Glomerular visceral epithelial cell (primary cell): ENCODE data around the gene NBEAL2.
"Not testable (repeated sequence)": the region's sequence is repeated elsewhere in the genome, so short reads cannot be mapped to it uniquely, and the experiment has no call there.

Experiments
- DNase-seq: peaks from one replicate; pipeline ENCODE4 v3.0.0-alpha.2; 2016; ENCODE audit errors: extremely low spot score

The NBEAL2 gene

DNA sequence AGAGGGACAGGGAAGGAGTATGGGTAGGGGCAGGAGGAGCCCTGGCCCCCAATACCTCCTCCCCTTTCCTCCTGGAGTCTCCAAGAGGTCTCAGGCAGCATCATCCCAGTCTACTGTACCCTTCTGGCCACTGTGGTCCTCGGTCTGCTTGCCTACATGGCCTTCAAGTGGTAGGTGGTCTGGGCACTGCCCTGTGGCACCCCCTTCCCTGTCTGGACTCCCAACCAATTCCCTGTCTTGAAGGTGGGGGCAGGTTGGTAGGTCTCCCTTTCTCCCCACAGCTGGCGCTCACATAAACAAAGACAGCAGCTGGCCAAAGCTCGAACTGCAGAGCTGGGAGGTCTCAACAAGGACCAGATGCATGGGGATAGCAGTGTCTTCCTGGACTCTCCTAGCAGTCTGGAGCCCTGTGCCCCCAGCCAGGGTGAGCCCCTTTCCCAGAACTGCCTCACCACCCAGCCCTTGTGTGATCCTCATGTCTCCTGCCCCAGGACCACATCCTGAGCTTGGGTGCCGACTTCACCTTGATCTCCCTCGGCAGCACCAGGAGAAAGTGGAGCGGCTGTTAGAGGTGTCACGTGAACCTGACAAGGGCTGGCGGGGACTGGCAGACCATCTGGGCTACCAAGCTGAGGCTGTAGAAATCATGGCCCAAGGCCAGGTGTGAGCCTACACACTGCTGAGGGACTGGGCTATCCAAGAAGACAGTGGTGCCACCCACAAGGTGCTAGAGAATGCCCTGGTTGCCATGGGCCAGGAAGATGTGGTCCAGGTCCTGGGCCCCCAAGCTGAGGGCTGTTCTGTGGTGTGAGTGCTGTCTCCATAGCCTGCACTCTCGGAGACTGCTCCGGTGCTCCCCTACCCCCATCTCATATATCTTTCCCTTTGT lies 33.1 kb downstream of the NBEAL2 start:
- no peak for DNase-seq

GRCh38 chr3:47013231-47013630 lies 33.8 kb downstream of the NBEAL2 start:
- DNase-seq: no peak

DNA sequence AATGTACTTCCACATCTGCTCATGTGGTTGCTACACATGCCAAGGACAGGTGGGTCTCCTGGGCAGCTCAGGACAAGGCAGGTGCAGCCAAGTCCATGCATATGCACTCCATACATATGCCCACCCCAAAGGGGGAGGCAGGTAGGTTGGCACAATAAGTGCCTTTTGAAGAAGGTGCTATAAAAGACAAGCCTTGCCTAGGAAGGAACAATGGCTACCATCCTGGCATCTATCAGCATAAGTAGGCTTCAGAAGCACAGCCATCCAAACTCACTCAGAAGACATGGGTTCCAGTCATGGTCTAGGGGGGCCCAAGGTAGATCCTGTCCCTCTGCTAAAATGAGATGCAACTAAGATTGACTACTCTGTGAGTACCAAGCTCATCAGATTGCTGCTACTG lies 34.6 kb downstream of the NBEAL2 start:
- DNase-seq: no peak

- no peak for DNase-seq
Measured at GRCh38 chr3:47015151-47015550, 35.7 kb downstream of the NBEAL2 start.

- DNase-seq: no peak
Measured at GRCh38 chr3:47016086-47016933, 36.8 kb downstream of the NBEAL2 start.

DNA sequence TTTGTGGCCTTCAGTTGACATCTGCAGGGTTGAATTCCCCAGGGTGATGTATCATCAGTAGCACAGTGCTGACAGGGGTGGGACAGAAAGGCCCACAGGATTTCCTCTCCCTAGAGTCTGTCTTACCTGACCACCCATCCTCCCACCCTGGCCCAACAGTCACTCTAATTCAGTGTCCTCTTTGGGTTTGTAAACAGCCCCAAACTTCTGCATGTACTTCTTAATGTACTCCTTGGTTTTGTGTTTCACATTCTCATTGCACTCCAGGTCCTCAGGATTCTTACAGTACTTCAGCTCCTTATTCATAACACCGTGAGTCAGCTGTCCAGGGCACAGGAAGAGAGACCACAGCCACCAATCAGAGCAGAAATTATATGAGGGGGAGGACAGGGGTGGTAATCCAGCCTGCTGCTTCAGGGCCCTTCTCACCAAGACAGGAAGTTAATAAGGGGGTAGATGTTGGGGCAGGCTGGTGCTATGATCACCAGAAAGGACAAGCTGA lies 37.5 kb downstream of the NBEAL2 start:
- peak; percentile 80 for DNase-seq

- DNase-seq: peak; percentile 59
Measured at GRCh38 chr3:47017504-47018268, 38.2 kb downstream of the NBEAL2 start.

GRCh38 chr3:47018269-47018611 lies 38.8 kb downstream of the NBEAL2 start:
- no peak for DNase-seq

GRCh38 chr3:47019201-47019600 lies 39.7 kb downstream of the NBEAL2 start:
- peak; percentile 27 for DNase-seq

- DNase-seq: no peak
Measured at GRCh38 chr3:47020311-47020710, 40.8 kb downstream of the NBEAL2 start.

- DNase-seq: no peak
Measured at GRCh38 chr3:47022641-47023071, 43.2 kb downstream of the NBEAL2 start.

- DNase-seq: no peak
Measured at GRCh38 chr3:47024932-47025331, 45.5 kb downstream of the NBEAL2 start.

GRCh38 chr3:47026432-47026831 lies 47.0 kb downstream of the NBEAL2 start:
- DNase-seq: not testable (repeated sequence)

GRCh38 chr3:47028146-47028545 lies 48.7 kb downstream of the NBEAL2 start:
- no peak for DNase-seq

DNA sequence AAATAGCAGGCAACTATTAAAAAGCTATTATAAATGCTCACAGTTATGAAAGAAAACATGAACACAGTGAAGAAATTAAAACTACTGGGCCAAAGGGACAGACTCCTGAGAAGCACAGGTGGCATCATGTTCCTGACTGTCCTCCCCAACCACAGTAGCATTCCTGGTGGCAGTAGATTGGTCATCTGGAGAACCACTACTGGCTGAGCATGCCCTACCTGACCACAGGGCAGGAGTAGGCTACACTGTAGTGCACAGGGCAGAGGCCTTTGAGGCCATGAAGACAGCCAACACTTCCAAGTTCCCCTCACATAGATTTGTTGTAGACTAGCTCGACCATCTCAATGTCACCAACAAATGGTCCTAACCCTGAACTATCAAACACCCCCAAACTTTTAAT lies 49.2 kb downstream of the NBEAL2 start:
- no peak for DNase-seq

- DNase-seq: not testable (repeated sequence)
Measured at GRCh38 chr3:47031041-47031440, 51.6 kb downstream of the NBEAL2 start.

DNA sequence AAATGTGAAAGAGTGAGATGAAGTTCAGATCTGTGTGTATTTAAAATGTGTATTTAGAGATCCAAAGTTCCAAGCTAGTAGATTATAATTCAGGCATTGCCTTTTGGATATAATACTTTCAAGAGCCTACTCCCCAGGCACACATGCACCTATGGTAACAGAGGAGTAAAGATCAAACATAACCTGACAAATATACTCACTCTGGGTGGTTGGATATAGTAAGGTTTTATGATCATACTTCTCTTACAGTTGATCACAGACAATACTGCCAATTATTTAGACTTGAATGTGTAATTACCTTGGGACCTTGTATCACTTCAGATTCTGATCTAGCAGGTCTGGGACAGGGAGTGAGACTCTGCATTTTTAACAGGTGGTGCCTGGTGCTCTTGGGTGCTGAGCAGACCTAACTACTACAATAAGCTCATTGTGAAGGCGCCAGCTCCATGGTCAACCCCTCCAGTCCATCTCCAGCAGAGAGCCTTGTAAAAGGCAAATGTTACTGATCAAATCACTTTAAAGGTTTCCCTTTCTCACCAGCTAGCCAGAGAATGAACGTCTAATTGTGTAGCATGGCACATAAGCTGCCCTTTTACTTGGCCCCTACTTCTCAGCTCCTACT lies 55.5 kb downstream of the NBEAL2 start:
- no peak for DNase-seq

- no peak for DNase-seq
Measured at GRCh38 chr3:47035645-47036044, 56.2 kb downstream of the NBEAL2 start.

GRCh38 chr3:47036145-47036544 lies 56.7 kb downstream of the NBEAL2 start:
- no peak for DNase-seq

GRCh38 chr3:47037302-47037701 lies 57.8 kb downstream of the NBEAL2 start:
- DNase-seq: not testable (repeated sequence)

DNA sequence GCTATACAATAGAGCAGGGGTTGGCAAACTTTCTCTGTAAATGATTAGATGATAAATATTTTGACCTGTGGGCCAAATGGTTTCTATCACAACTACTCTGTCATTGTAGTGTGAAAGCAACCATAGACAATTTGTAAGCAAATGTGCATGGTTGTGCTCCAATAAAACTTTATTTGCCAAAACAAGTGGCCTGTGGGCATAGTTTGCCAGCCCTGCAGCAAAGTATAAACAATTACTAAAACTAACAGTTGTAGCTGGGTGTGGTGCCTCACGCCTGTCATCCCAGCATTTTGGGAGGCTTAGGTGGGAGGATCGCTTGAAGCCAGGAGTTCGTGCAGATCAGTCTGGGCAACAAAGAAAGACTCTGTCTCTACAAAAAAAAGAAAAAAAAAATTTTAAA lies 61.6 kb downstream of the NBEAL2 start:
- DNase-seq: no peak
